ENCODE data around the gene IDNK. TPM values are rescaled to one million over a fixed set of nuclear protein-coding genes. Genes with fewer than 3 reads are reported as not detected.

The IDNK gene
- total RNA-seq, result not detected

GRCh38 chr9:83622939-83623678 lies at the start of gene IDNK:
IDNK (plus strand) TSS chr9:83623143; CDS start chr9:83623172, 29 bp downstream.
- TF ChIP-seq POLR2AphosphoS5 (IDR thresholded peaks at IDR 0.05; ENCODE audit: insufficient read depth in 1 of 2, low read depth in 1 of 2), result peak in 1 of 2 donors; percentile 38
- no peak for TF ChIP-seq POLR2A (IDR thresholded peaks at IDR 0.05)
- H3K36me3 ChIP-seq, result no peaks in the 10 kb centered on the region
- peaks cover 17% of the 10 kb centered on the region for H3K4me1 ChIP-seq
- no peak for DNase-seq (ENCODE audit: extremely low spot score in 2 of 2)
- peak within 1 kb of the TSS; percentile 72 to 97 for H3K4me3 ChIP-seq
- intact Hi-C loops (cut with DNase I), result no loop called here
- no peaks in the 10 kb centered on the region for H3K9me3 ChIP-seq
- no peaks in the 10 kb centered on the region for H3K27me3 ChIP-seq
- H3K27ac ChIP-seq, result peak within 1 kb of the TSS; percentile 94

- no peaks in the 10 kb centered on the region for H3K4me1 ChIP-seq
- no peak for DNase-seq (ENCODE audit: extremely low spot score in 2 of 2)
- no peak for TF ChIP-seq CTCF (IDR thresholded peaks at IDR 0.05)
- no peak for TF ChIP-seq POLR2A (IDR thresholded peaks at IDR 0.05)
- no peak for TF ChIP-seq POLR2AphosphoS5 (IDR thresholded peaks at IDR 0.05; ENCODE audit: insufficient read depth in 1 of 2, low read depth in 1 of 2)
- intact Hi-C loops (cut with DNase I), result no loop called here
- H3K9me3 ChIP-seq, result no peaks in the 10 kb centered on the region
- H3K27ac ChIP-seq, result no peak overlapping the region
- no peaks in the 10 kb centered on the region for H3K27me3 ChIP-seq
- no peak overlapping the region for H3K4me3 ChIP-seq
- no peaks in the 10 kb centered on the region for H3K36me3 ChIP-seq
Observed at GRCh38 chr9:83574482-83574881, 48.5 kb upstream of the IDNK start.

GRCh38 chr9:83582029-83582428 lies 40.9 kb upstream of the IDNK start:
- Histone ChIP-seq H3K36me3 (no peaks in the 10 kb centered on the region), H3K27me3 (no peaks in the 10 kb centered on the region), H3K9me3 (no peaks in the 10 kb centered on the region), H3K4me3 (no peak overlapping the region), H3K4me1 (no peaks in the 10 kb centered on the region), H3K27ac (no peak overlapping the region)
- TF ChIP-seq POLR2AphosphoS5 (IDR thresholded peaks at IDR 0.05; ENCODE audit: insufficient read depth in 1 of 2, low read depth in 1 of 2), result no peak
- no peak for TF ChIP-seq CTCF (IDR thresholded peaks at IDR 0.05)
- no peak for TF ChIP-seq POLR2A (IDR thresholded peaks at IDR 0.05)
- no peak for DNase-seq (ENCODE audit: extremely low spot score in 2 of 2)
- intact Hi-C loops (cut with DNase I), result no loop called here

- intact Hi-C loops (cut with DNase I), result no loop called here
- Histone ChIP-seq H3K4me1 (no peaks in the 10 kb centered on the region), H3K4me3 (no peak overlapping the region), H3K36me3 (no peaks in the 10 kb centered on the region), H3K27ac (no peak overlapping the region), H3K27me3 (no peaks in the 10 kb centered on the region), H3K9me3 (no peaks in the 10 kb centered on the region)
- no peak for DNase-seq (ENCODE audit: extremely low spot score in 2 of 2)
- TF ChIP-seq POLR2AphosphoS5 (IDR thresholded peaks at IDR 0.05; ENCODE audit: insufficient read depth in 1 of 2, low read depth in 1 of 2) (no peak), CTCF (IDR thresholded peaks at IDR 0.05) (peak; percentile 39 to 54 (median 52))
Observed at GRCh38 chr9:83583151-83584014, 39.6 kb upstream of the IDNK start.

- Histone ChIP-seq H3K4me1 (no peaks in the 10 kb centered on the region), H3K27ac (no peak overlapping the region), H3K4me3 (no peak overlapping the region), H3K9me3 (no peaks in the 10 kb centered on the region), H3K36me3 (no peaks in the 10 kb centered on the region), H3K27me3 (no peaks in the 10 kb centered on the region)
- TF ChIP-seq POLR2AphosphoS5 (IDR thresholded peaks at IDR 0.05; ENCODE audit: insufficient read depth in 1 of 2, low read depth in 1 of 2) (no peak), POLR2A (IDR thresholded peaks at IDR 0.05) (no peak), CTCF (IDR thresholded peaks at IDR 0.05) (no peak)
- DNase-seq (ENCODE audit: extremely low spot score in 2 of 2), result no peak
- intact Hi-C loops (cut with DNase I), result no loop called here
Observed at GRCh38 chr9:83584995-83585394, 37.9 kb upstream of the IDNK start.
